ENCODE results near the gene BICC1.

The BICC1 gene

DNA sequence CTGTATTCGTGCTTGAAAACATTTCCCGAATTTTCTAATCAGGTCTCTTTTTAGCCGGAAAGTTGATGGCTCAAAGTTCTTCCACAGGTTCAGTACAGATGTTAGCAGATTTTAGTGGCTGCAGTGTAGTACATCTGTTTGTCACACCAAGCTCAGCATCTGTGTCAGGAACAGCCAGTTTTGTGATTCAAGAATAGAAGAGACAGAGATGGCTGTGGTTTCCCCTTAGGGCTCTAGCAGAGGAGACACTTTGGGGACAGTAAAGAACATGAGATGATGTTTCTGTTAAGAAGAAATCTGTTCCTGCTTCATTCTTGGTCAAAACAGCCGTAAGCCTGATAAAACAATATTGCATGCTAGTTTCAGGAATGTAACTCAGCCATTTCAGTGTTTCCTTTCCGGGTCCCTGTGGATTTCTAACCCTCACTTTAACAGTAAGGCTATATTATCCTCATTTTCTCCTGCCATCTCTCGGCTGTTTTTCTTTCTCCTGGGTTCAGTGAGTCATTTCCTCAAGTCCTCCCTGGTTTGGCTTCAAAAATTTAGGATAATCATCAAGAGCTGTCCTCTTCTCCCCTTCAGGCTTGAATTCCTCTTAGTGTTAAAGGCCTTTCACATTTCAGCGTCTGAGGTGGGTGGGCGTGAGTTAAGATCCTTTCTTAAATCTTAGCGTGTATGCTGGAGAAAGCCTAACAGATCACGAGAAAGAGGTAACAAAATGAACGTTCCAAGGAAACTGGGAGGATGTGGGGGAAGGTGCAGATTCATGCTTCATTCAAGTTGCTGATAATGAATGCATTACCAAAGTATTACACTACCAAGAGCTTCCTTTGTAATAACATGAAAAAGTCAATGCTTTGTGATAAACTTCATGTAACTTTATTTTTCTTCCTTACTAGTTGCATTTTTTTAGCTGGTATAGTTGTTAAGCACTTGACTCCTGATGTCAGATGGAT is 37.1 kb upstream of the BICC1 start:
- H3K4me3 ChIP-seq (ENCODE audit: low read depth, low read length): no peak overlapping the region
- no peak for DNase-seq (ENCODE audit: low read depth)
- TF ChIP-seq MYC (IDR thresholded peaks at IDR 0.05; ENCODE audit: low read depth, low read length): no peak
- no peak for TF ChIP-seq POLR2A (IDR thresholded peaks at IDR 0.05; ENCODE audit: extremely low read depth, insufficient read length)
- TF ChIP-seq, protein P1, sequence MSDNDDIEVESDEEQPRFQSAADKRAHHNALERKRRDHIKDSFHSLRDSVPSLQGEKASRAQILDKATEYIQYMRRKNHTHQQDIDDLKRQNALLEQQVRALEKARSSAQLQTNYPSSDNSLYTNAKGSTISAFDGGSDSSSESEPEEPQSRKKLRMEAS (IDR thresholded peaks at IDR 0.05; ENCODE audit: low read depth, low read length): no peak
- TF ChIP-seq, protein P2, sequence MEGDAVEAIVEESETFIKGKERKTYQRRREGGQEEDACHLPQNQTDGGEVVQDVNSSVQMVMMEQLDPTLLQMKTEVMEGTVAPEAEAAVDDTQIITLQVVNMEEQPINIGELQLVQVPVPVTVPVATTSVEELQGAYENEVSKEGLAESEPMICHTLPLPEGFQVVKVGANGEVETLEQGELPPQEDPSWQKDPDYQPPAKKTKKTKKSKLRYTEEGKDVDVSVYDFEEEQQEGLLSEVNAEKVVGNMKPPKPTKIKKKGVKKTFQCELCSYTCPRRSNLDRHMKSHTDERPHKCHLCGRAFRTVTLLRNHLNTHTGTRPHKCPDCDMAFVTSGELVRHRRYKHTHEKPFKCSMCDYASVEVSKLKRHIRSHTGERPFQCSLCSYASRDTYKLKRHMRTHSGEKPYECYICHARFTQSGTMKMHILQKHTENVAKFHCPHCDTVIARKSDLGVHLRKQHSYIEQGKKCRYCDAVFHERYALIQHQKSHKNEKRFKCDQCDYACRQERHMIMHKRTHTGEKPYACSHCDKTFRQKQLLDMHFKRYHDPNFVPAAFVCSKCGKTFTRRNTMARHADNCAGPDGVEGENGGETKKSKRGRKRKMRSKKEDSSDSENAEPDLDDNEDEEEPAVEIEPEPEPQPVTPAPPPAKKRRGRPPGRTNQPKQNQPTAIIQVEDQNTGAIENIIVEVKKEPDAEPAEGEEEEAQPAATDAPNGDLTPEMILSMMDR (IDR thresholded peaks at IDR 0.05; ENCODE audit: low read depth, low read length): no peak

DNA sequence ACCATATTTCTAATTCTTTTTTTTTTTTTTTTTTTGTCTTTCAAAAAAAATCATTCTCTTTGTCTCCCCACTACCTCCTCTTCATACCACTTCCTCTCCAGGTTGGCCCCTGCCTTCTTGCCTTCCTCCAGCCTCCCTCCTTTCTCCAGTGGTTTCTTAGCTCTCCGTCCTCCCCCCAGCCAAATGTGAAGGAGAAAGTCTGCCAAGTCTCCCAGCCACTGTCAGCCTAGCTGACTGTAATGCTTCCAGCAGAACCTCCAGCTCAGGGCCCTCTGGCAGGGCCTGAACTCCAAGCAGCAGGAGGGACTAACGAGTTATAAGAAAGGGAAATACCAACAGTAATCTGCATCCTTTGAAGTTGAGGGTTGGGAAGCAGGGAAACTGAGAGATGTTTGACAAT is 35.5 kb upstream of the BICC1 start:
- no peak overlapping the region for H3K4me3 ChIP-seq (ENCODE audit: low read depth, low read length)
- DNase-seq (ENCODE audit: low read depth): no peak
- TF ChIP-seq, protein P1 (IDR thresholded peaks at IDR 0.05; ENCODE audit: low read depth, low read length): no peak
- TF ChIP-seq, protein P2 (IDR thresholded peaks at IDR 0.05; ENCODE audit: low read depth, low read length): no peak
- no peak for TF ChIP-seq POLR2A (IDR thresholded peaks at IDR 0.05; ENCODE audit: extremely low read depth, insufficient read length)
- no peak for TF ChIP-seq MYC (IDR thresholded peaks at IDR 0.05; ENCODE audit: low read depth, low read length)

DNA sequence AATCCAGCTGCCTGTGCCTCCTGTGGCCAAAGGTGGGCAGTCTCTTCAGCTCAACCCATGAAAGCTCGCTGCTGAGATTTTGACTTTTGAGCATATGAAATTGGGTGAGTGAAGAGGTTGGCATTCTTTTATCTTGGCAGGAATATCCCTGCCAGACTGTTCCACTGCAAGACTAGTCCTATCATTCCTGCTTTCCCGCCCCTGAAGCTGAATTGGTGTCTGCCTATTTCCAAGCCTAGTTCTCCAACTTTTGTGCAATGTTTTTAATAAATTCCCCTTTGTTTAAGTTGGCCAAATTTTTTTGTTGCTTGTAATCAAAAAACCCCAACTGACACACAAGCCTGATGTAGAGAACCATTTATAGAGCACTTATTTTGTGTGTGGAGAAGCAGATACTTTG is 34.8 kb upstream of the BICC1 start:
- no peak for DNase-seq (ENCODE audit: low read depth)
- no peak overlapping the region for H3K4me3 ChIP-seq (ENCODE audit: low read depth, low read length)
- TF ChIP-seq, protein P2 (IDR thresholded peaks at IDR 0.05; ENCODE audit: low read depth, low read length): no peak
- TF ChIP-seq, protein P1 (IDR thresholded peaks at IDR 0.05; ENCODE audit: low read depth, low read length): no peak
- TF ChIP-seq POLR2A (IDR thresholded peaks at IDR 0.05; ENCODE audit: extremely low read depth, insufficient read length) (no peak), MYC (IDR thresholded peaks at IDR 0.05; ENCODE audit: low read depth, low read length) (no peak)

DNA sequence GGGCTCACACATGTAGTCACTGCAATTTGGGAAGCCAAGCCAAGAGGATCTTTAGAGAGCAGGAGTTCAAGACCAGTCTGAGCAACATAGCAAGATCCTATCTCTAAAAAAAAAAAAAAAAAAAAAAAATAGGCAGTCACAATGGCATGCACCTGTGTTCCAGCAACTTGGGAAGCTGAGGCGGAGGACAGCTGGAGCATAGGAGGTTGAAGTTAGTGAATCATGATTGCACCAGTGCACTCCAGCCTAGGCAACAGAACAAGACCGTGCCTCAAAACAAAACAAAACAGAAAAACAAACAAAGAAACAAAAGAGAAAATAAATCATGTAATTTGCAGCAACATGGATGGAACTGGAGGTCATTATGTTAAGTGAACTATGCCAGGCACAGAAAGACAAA is 33.6 kb upstream of the BICC1 start:
- TF ChIP-seq POLR2A (IDR thresholded peaks at IDR 0.05; ENCODE audit: extremely low read depth, insufficient read length) (no peak), MYC (IDR thresholded peaks at IDR 0.05; ENCODE audit: low read depth, low read length) (no peak)
- TF ChIP-seq, protein P2 (IDR thresholded peaks at IDR 0.05; ENCODE audit: low read depth, low read length): no peak
- TF ChIP-seq, protein P1 (IDR thresholded peaks at IDR 0.05; ENCODE audit: low read depth, low read length): no peak
- no peak overlapping the region for H3K4me3 ChIP-seq (ENCODE audit: low read depth, low read length)
- no peak for DNase-seq (ENCODE audit: low read depth)

DNA sequence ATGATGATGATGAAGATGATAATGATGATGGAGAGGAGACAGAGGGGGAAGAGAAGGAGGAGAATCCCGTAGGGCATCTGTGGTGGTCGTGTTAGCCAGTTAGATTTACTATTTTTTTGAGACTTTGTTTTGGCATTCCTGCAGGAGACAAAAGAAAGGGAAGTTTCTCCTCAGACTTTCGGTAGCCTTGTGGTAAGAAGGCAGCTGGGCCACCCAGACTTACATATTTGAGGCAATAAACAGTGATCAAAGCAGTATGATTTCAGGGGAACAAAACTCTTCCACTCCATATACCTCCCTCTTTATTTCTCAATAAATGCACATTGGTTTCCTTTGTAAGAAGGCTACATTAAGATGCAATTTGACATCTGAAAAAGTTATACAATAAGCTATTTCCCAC is 32.4 kb upstream of the BICC1 start:
- TF ChIP-seq, protein P1 (IDR thresholded peaks at IDR 0.05; ENCODE audit: low read depth, low read length): no peak
- no peak for TF ChIP-seq MYC (IDR thresholded peaks at IDR 0.05; ENCODE audit: low read depth, low read length)
- TF ChIP-seq, protein P2 (IDR thresholded peaks at IDR 0.05; ENCODE audit: low read depth, low read length): no peak
- TF ChIP-seq POLR2A (IDR thresholded peaks at IDR 0.05; ENCODE audit: extremely low read depth, insufficient read length): no peak
- no peak overlapping the region for H3K4me3 ChIP-seq (ENCODE audit: low read depth, low read length)
- no peak for DNase-seq (ENCODE audit: low read depth)
